GM23248 (cell line): ENCODE data around the gene PNKD. TPM values are rescaled to one million over a fixed set of nuclear protein-coding genes. Genes with fewer than 3 reads are reported as not detected.

Source experiments
- DNase-seq: peaks from one replicate; pipeline ENCODE4 v3.0.0-alpha.2; 2015
- H2AFZ ChIP-seq: fragments of 200-600 bp; sonication (generic); 2 replicates; pipeline ENCODE4 v1.6.1; 2016; ENCODE audit warnings: antibody characterized with exemption
- H3F3A ChIP-seq: fragments of 200-600 bp; sonication (generic); 2 replicates; pipeline ENCODE4 v1.6.1; 2016; ENCODE audit warnings: mild to moderate bottlenecking, antibody characterized with exemption, mixed run types; ENCODE audit not compliant: insufficient read depth
- H3K27ac ChIP-seq: fragments of 200-600 bp; sonication (generic); 2 replicates; pipeline ENCODE4 v1.5.1; 2016; ENCODE audit warnings: mild to moderate bottlenecking
- H3K27me3 ChIP-seq: fragments of 200-600 bp; sonication (generic); replicated peaks from 2 replicates; pipeline ENCODE4 v1.6.1; 2016; ENCODE audit warnings: mild to moderate bottlenecking; ENCODE audit not compliant: insufficient read depth
- H3K36me3 ChIP-seq: fragments of 200-600 bp; sonication (generic); 2 replicates; pipeline ENCODE4 v1.6.1; 2016; ENCODE audit warnings: low read depth, mild to moderate bottlenecking
- H3K4me1 ChIP-seq: fragments of 200-600 bp; sonication (generic); 2 replicates; pipeline ENCODE4 v1.6.1; 2016; ENCODE audit warnings: mild to moderate bottlenecking; ENCODE audit not compliant: insufficient read depth
- H3K4me2 ChIP-seq: fragments of 200-600 bp; sonication (generic); one replicate; pipeline ENCODE4 v1.6.1; 2016; ENCODE audit warnings: mild to moderate bottlenecking; ENCODE audit not compliant: unreplicated experiment
- H3K4me3 ChIP-seq: fragments of 200-600 bp; sonication (generic); 2 replicates; pipeline ENCODE4 v1.5.1; 2016; ENCODE audit warnings: mild to moderate bottlenecking
- H3K79me2 ChIP-seq: fragments of 200-600 bp; sonication (generic); 2 replicates; pipeline ENCODE4 v1.6.1; 2016; ENCODE audit warnings: mild to moderate bottlenecking; ENCODE audit not compliant: insufficient read depth
- H3K9ac ChIP-seq: fragments of 200-600 bp; sonication (generic); 2 replicates; pipeline ENCODE4 v1.6.1; 2016; ENCODE audit warnings: mild to moderate bottlenecking
- H3K9me2 ChIP-seq: fragments of 200-600 bp; sonication (generic); 2 replicates; pipeline ENCODE4 v1.6.1; 2016; ENCODE audit warnings: mixed run types, mild to moderate bottlenecking, moderate library complexity; ENCODE audit not compliant: insufficient read depth
- H3K9me3 ChIP-seq: fragments of 200-600 bp; sonication (generic); one replicate; pipeline ENCODE4 v1.6.1; 2017; ENCODE audit warnings: low read depth
- H4K20me1 ChIP-seq: fragments of 200-600 bp; sonication (generic); 2 replicates; pipeline ENCODE4 v1.6.0; 2016; ENCODE audit not compliant: insufficient read depth
- EZH2 ChIP-seq: fragments of 200-600 bp; sonication (generic); IDR thresholded peaks from 2 replicates; pipeline ENCODE4 v1.6.1; 2018; ENCODE audit warnings: antibody characterized with exemption, mild to moderate bottlenecking; ENCODE audit not compliant: insufficient read depth, poor library complexity, severe bottlenecking
- EZH2phosphoT487 ChIP-seq: fragments of 200-600 bp; sonication (generic); IDR thresholded peaks from 2 replicates; pipeline ENCODE4 v1.6.1; 2018; ENCODE audit warnings: antibody characterized with exemption, moderate library complexity, mild to moderate bottlenecking, low read depth; ENCODE audit not compliant: insufficient read depth
- WGBS, 2 experiments: methylation state at CpG; one replicate each; pipeline ENCODE4 v1.1.6; 2015 to 2017; ENCODE audit warnings: low lambda C conversion rate in 2 of 2, low coverage in 1 of 2; ENCODE audit errors: missing lambda C conversion rate in 2 of 2; 5-methylcytosine and 5-hydroxymethylcytosine counted together
- in situ Hi-C: fragments of 300-500 bp; cut with MboI; formaldehyde crosslinking; loops from 2 replicates; pipeline ENCODE4 v1.15.0; 2020
- polyA plus RNA-seq: library from polyadenylated mRNA; unstranded; fragments of >200 nt; fragmentation: Nextera tagmentation; extraction: Ambion mirVana; gene quantifications from 2 replicates; pipeline ENCODE4 v1.2.1, GENCODE V29; 2016
- total RNA-seq: library from RNA; depleted of rRNA; stranded (reverse); fragments of >200 nt; shearing (Covaris generic); gene quantifications from 2 replicates; pipeline ENCODE4 v1.2.3, GENCODE V29; 2014

Gene PNKD
- total and polyA plus RNA-seq, 2 experiments from 2014 or later: 28.6 to 82.7 TPM

GRCh38 chr2:218363736-218364135 lies 93.4 kb downstream of the PNKD start:
- no peak for TF ChIP-seq EZH2
- no peak for TF ChIP-seq EZH2phosphoT487
- Histone ChIP-seq H3K36me3 (no peaks in the 10 kb centered on the region), H3K27me3 (no peaks in the 10 kb centered on the region), H3K4me1 (no peaks in the 10 kb centered on the region), H3K79me2 (no peaks in the 10 kb centered on the region), H3K4me3 (no peak overlapping the region), H3K9me3 (no peaks in the 10 kb centered on the region), H2AFZ (no peak overlapping the region), H3K27ac (no peak overlapping the region), H4K20me1 (no peaks in the 10 kb centered on the region), H3F3A (no peaks in the 10 kb centered on the region), H3K9me2 (no peaks in the 10 kb centered on the region), H3K4me2 (no peak overlapping the region), H3K9ac (no peak overlapping the region)
- WGBS, 2 experiments: 67 to 68% methylated on average over 3 of the region's 3 CpGs
- DNase-seq: no peak
- in situ Hi-C loops: no loop called here

GRCh38 chr2:218364196-218364595 lies 93.9 kb downstream of the PNKD start:
- no peak for DNase-seq
- Histone ChIP-seq H4K20me1 (no peaks in the 10 kb centered on the region), H3K27ac (no peak overlapping the region), H3K4me3 (no peak overlapping the region), H3K4me1 (no peaks in the 10 kb centered on the region), H3K9me2 (no peaks in the 10 kb centered on the region), H2AFZ (no peak overlapping the region), H3K27me3 (0 out of 2 replicates have a peak, but pooled peaks cover 2% of the 10 kb centered on the region), H3K9me3 (no peaks in the 10 kb centered on the region), H3K79me2 (no peaks in the 10 kb centered on the region), H3K9ac (no peak overlapping the region), H3F3A (no peaks in the 10 kb centered on the region), H3K4me2 (no peak overlapping the region), H3K36me3 (no peaks in the 10 kb centered on the region)
- in situ Hi-C loops: no loop called here
- TF ChIP-seq EZH2phosphoT487: no peak
- no peak for TF ChIP-seq EZH2
- 61 to 67% methylated on average over 6 of the region's 6 CpGs for WGBS, 2 experiments

DNA sequence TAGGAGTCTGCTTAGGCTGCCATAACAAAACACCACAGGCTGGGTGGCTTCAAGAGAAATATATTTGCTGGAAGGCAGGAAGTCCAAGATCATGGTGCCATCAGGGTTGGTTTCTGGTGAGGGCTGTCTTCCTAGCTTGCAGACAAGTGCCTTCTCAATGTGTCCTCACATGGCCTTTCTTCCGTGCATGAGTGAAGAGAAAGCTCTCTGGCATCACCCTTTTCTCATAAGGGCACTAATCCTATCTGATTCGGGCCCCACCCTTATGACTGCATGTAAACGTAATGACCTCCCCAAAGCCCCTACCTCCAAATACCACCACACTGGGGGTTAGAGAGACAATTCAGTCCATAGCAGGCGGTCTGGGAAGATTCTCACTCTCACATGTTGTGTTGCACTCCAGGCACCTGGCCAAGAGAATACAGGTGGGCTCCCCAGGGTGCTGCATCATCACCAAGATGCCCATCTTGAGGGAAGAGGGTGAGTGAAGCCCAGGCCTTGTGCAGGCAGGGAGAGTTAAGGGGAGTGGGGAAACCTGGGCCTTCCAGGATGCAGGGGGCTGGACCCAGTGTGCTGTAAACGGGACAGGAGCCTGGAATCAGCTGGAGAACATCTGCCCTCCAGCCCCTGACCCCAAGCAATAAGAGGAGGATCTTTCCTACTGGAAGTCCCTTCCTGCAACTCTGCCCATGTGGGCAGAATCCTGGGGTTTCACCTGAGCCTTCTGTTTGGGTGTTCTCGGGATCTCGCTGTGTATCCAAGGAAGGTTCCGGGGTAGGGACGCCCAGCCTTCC lies 96.5 kb downstream of the PNKD start:
- no peak overlapping the region for H3K4me2 ChIP-seq
- no peak for DNase-seq
- H3K4me1 ChIP-seq: no peaks in the 10 kb centered on the region
- no peaks in the 10 kb centered on the region for H4K20me1 ChIP-seq
- H3K9me2 ChIP-seq: no peaks in the 10 kb centered on the region
- 0 out of 2 replicates have a peak, but pooled peaks cover 4% of the 10 kb centered on the region for H3K27me3 ChIP-seq
- peak overlapping the region; percentile 92 for H2AFZ ChIP-seq
- H3K4me3 ChIP-seq: 0 out of 2 replicates have a peak overlapping the region, but pooled peaks have one; percentile 76
- H3K9me3 ChIP-seq: no peaks in the 10 kb centered on the region
- H3F3A ChIP-seq: no peaks in the 10 kb centered on the region
- no peaks in the 10 kb centered on the region for H3K79me2 ChIP-seq
- in situ Hi-C loops: no loop called here
- H3K27ac ChIP-seq: no peak overlapping the region
- no peak overlapping the region for H3K9ac ChIP-seq
- TF ChIP-seq EZH2: no peak
- no peak for TF ChIP-seq EZH2phosphoT487
- H3K36me3 ChIP-seq: no peaks in the 10 kb centered on the region
- WGBS, 2 experiments: 96 to 99% methylated on average over 9 of the region's 9 CpGs

- Histone ChIP-seq H3K27ac (no peak overlapping the region), H3K79me2 (no peaks in the 10 kb centered on the region)
- in situ Hi-C loops: no loop called here
Observed at GRCh38 chr2:218367415-218368149, 97.3 kb downstream of the PNKD start.

More at GRCh38 chr2:218367415-218368149, 97.3 kb downstream of the PNKD start:
- Histone ChIP-seq H2AFZ (peak overlapping the region; percentile 92), H3K9me2 (no peaks in the 10 kb centered on the region), H4K20me1 (no peaks in the 10 kb centered on the region), H3F3A (no peaks in the 10 kb centered on the region), H3K9ac (peak overlapping the region; percentile 78), H3K36me3 (no peaks in the 10 kb centered on the region), H3K4me3 (peak overlapping the region; percentile 76), H3K4me2 (peak overlapping the region; percentile 66), H3K9me3 (no peaks in the 10 kb centered on the region), H3K4me1 (no peaks in the 10 kb centered on the region), H3K27me3 (0 out of 2 replicates have a peak, but pooled peaks cover 4% of the 10 kb centered on the region)
- 15 to 24% methylated on average over 33 to 59 of the region's 60 CpGs for WGBS, 2 experiments
- TF ChIP-seq EZH2: no peak
- TF ChIP-seq EZH2phosphoT487: no peak
- DNase-seq: peak; percentile 80
